CD4-positive, alpha-beta T cell treated with Interleukin-1 beta for 1 hour (primary cell): Measurements from ENCODE around the gene KLHL25.

Experiments
- DNase-seq, 2 donors: peaks; one replicate each; pipeline ENCODE4 v3.0.0-alpha.2; 2020 to 2022

Gene KLHL25

DNA sequence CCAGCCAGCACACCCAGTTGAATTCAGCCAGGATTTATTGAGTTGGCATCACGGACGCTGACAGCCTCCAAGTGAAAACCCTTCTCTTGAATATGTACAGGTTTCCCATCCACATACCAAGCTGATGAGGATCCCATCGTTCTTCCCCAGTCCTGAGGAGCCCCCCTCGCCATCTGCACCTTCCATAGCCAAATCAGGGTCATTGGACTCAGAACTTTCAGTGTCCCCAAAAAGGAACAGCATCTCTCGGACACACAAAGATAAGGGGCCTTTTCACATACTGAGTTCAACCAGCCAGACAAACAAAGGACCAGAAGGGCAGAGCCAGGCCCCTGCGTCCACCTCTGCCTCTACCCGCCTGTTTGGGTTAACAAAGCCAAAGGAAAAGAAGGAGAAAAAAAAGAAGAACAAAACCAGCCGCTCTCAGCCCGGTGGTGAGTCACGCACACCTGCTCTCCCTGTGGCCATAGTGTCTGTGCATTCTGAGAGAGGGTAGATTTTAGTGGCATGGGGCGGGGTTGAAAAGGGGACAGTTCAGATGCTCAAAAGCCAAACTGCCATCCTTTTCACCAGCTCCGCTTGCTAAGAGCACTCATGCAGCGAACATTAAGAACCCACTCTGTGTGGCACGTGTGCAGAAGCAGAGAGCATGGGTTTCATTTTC, 51.2 kb downstream of the KLHL25 start:
- no peak for DNase-seq

DNA sequence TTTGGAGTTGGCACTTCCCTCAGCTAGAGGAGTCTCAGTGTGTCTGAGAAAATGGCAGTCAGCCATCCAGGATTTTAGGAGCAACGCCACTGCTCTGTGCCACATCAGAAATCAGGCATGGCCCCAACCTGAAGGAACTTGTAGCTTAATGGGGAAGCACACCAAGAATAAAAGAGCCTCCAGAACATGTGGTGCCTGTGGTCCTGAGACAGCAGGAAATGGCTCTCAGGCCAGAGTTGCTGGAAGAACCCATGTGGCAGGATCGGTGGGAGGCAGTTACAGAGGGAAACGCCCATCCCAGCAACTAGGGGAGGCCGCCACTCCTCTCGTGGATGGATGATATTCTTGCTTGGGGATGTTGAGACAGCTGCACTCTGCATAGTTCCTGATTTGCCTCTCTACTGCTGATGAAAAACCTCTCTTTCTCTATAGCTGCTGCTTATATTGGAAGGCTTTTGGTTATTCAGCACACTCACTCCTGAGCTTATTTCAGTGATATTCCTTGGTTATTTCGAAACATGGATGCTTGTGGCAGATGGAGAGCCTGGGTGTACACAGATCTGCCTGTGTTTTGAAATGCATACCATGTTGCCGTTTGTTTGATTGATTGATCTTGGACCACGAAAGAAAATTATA, 52.4 kb downstream of the KLHL25 start:
- no peak for DNase-seq

DNA sequence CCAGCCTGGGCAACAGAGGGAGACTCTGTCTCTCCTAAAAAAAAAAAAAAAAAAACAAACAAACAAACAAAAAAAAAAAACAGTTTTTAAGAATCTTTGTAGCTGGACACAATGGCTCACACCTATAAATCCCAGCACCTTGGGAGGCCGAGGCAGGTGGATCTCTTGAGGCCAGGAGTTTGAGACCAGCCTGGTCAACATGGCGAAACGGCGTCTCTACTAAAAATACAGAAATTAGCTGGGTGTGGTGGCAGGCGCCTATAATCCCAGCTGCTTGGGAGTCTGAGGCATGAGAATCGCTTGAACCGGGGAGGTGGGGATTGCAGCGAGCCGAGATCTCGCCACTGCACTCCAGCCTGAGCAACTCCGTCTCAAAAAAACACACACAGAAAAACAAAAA, 53.1 kb downstream of the KLHL25 start:
- DNase-seq, result no peak

DNA sequence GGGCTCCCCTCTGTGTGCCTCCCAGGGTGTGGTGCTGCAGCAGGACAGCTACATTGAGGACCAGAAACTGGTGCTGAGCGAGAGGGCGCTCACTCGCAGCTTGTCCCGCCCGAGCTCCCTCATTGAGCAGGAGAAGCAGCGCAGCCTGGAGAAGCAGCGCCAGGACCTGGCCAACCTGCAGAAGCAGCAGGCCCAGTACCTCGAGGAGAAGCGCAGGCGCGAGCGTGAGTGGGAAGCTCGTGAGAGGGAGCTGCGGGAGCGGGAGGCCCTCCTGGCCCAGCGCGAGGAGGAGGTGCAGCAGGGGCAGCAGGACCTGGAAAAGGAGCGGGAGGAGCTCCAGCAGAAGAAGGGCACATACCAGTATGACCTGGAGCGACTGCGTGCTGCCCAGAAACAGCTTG, 53.7 kb downstream of the KLHL25 start:
- DNase-seq, result no peak

DNA sequence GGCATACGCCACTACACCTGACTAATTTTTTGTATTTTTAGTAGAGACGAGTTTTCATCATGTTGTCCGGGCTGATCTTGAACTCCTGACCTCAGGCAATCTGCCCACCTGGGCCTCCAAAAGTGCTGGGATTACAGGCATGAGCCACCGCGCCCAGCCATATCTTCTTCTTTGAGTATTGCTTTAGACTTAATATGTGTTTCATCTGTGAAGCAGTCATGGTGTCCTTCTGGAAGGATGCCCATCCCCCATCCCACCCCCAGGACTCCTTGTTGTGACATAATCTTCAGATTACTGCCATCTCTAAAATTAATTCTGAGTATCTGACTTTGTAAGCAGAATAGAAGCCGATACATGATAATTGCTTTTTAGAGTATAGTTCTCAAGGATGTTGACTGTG, 57.7 kb downstream of the KLHL25 start:
- DNase-seq, result no peak

DNA sequence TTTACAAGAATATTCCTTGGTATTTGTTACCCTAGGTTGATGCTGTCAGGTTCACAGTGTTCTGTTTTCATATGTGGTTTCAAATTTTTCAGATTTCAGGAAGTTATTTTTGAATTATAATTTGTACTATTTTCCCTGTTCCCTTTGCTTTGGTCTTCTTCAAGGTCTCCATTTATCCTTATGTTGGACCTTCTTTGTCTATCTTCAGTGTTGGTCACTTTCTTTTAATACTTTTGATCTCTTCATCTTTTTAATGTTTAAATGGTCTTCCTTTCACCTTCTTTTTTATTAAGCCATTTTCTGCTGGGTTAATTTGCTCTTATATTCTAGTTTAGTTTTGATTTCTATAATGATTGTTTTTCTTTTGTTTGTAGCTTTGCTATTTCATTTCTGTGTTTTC, 61.3 kb downstream of the KLHL25 start:
- no peak for DNase-seq

DNA sequence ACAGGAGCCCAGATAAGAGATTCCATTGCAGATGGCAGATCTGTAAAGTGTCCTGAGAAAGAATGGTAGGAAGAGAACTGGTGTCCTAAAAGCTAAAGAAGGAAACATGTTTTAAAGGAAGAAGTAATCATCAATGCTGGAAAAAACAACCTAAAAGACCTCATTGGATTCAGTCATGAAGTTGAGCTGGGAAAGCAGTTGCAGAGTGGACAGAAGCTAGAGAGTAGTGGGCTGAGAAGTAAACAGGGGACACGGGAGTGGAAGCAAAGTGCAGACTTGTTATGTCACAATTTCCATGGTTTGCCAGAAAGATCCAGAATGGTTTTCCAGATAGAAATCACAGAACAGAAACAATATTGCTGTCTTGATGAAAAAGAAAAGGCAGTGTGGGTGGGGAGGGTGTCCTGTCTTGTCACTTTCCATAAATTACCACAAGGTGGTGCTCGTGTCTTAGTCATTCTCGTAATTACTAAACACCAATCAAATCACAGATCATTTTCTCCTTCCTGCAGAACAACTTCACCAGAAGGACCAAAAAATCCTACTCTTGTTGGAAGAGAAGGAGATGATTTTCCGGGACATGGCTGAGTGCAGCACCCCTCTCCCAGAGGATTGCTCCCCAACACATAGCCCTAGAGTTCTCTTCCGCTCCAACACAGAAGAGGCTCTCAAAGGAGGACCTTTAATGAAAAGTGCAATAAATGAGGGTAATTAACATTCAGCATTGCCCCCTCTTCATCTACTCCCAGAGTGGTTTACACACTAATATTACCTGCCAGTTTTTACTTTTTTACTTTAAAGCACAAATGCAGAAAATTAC, 64.5 kb downstream of the KLHL25 start:
- peak; percentile 36 to 75 for DNase-seq

DNA sequence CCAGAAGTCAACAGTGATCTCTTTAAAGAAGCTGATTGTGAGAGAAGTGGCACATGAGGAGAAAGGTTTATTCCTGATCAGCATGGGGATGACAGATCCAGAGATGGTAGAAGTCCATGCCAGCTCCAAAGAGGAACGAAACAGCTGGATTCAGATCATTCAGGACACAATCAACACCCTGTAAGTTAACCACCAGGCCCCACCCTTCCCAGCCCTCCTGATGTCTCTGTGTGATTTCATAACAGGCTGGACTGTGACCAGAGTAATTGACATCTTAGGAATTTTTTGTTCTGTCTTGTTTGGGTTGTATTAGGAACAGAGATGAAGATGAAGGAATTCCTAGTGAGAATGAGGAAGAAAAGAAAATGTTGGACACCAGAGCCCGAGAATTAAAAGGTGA, 67.7 kb downstream of the KLHL25 start:
- DNase-seq, result no peak

DNA sequence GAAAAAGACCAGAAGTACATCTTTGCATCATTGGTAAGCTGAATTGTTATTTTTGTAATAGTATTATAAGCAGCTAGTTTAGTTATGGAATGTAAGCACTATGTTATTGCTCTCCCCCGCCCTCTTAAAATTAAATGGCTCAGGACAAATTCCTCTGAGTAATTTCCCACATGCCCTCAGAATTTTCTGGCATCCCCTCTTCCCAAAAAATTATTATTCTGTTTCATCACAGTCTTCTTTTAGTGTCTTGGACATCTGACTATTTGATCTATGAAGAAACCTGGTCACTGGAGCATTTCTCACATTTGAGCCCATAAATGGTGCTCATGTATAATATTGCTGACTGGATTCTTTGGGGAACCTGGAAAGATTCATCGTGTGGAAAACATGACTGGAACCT, 68.3 kb downstream of the KLHL25 start:
- no peak for DNase-seq

DNA sequence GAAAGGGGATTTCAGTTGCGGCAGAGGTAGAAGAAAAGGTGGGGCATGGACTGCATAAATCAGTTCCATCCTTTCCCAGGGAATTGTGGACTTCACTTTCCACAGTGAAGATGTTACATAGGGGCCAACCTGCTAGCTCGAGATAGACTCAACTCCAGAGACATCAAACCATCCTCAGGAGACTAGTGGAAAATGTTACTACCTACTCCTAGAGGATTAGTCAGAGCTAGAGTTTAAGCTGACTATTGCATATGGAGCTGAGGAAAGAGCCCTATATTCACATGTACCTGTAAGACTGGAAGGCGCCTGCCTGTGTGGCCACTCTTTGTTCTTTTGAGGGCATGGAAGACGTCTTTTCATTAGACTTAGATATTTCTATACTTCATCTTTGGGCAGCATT, 69.2 kb downstream of the KLHL25 start:
- no peak for DNase-seq

DNA sequence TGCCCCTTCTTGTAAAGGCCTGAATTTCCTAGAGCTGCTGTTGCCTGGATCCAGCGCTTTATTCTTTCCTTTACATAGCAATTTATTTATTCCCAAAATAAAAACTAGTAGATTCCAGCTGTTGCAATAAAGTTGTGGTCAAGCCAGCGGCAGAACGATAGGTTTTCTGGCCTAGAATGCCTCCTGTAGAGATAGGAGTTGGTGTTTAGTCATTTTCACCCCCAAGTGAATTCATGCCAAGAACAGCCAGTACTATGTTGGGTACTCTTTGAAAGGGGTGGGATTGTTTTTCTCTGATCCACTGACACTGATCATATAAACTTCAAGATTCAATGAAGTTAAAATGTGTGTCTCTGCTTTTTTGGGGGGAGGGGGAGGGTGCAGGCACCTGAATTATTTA, 69.7 kb downstream of the KLHL25 start:
- no peak for DNase-seq

DNA sequence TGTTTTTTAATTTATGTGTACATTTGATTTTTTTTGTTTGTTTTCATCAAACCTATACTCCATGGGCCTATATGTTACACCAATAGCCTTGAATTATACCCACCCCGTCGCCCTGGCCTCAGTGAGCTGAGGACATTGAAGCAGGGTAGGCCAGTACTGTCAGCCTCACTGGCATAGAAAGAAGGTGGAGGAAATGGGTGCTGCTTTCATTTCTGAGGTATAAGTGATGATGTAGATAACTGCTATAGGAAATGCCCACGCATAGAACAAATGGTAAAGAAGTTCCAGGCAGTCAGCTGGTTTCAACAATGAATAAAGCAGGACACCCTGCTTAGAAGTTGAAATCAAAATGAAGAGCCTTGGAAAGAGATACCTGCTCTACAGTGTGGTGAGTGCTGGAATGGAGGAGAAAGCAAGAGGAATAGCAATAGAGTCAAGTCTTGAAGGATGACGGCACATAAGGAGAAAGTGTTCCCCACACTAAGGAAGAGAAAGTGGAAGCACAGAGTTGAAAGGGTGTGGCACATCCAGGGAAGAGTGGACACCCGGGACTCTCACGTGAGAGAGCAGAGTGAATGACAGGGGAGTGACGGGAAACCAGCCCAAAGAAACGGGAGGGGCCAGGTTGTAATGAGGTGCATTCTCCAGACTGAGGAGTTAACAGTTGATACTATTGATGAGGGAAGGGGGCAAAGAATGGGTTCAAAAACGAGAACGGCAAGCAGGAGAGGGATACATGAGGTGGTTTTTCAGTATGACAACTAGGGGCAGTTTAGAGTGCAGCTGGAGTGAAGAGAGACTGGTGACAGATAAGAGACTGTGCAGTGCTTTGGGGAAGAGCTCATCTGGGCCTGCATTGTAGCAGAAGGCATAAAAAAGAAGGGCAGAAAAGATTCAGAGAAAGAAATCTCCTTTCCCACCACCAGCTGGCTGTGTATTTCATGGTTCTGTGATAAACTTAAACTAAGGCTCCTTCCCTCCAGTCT, 70.5 kb downstream of the KLHL25 start:
- DNase-seq, result peak in 1 of 2 donors; percentile 63

DNA sequence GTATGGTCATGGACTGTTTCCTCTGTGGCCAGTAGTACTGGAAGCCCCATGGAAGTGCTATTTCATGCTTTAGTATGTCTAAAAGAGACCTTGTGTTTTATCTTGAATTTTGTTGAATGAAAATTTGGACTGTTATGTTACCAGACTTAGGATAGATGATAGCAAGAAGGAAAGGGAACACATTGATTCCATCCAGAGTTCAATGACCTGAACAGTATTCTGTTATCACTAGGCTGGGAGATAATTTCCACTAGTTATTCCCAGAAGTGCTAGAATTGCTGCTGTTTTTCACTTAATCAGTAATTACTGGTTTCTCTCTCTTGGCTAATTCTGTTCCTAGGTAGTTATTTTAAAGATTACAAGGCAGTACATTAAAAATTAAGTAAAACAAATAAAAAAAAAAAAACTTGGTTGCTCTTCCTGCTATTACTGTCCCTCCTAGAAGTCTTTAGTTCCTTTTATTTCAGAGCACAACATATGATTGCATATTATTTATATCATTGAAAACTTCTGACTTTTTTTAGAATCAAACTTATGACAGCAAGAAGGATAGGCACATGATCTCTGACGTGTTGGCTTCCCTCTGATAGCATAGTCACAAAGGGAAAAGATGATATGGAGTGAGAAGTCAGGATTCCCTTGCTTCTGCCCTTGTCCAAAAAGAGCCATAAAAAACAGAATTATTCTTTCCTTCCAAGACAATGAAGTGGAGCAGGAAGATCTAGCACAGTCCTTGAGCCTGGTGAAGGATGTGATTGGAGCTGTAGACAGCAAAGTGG, 72.2 kb downstream of the KLHL25 start:
- DNase-seq, result no peak

DNA sequence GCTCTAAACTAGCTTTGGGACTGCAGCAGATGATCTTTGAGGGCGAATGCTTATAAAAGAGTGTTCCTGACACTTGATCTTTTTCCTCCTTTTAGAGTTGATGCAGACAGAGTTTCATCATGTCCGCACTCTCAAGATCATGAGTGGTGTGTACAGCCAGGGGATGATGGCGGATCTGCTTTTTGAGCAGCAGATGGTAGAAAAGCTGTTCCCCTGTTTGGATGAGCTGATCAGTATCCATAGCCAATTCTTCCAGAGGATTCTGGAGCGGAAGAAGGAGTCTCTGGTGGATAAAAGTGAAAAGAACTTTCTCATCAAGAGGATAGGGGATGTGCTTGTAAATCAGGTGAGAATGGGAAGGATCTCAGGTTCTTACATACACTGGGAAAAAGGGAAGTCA, 75.7 kb downstream of the KLHL25 start:
- DNase-seq, result no peak

DNA sequence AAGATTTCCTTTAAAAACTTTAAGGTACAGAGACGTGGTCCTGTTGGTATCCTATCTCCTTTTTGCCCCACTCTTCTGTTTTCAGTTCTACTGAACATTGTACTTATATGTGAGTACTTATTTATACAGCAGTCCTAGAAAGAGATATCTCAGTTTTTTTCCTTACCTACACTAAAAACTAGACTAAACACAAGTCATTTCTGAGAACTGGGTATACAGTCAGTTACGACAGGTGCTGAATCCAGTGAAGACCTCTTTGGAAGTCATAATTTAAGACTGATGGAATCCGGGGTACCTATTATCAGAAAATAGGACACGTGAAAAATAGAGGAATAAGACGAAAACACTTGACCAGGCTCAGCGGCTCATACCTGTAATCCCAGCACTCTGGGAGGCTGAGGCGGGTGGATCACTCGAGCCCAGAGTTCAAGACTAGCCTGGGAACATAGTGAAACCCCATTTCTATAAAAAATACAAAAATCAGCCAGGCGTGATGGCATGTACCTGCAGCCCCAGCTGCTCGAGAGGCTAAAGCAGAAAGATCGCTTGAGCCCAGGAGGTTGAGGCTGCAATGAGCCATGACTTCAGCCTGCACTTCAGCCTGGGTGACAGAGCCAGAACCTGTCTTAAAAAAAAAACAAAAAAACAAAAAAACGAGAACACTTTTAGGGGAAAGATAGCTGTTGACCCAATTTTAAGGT, 76.3 kb downstream of the KLHL25 start:
- no peak for DNase-seq

DNA sequence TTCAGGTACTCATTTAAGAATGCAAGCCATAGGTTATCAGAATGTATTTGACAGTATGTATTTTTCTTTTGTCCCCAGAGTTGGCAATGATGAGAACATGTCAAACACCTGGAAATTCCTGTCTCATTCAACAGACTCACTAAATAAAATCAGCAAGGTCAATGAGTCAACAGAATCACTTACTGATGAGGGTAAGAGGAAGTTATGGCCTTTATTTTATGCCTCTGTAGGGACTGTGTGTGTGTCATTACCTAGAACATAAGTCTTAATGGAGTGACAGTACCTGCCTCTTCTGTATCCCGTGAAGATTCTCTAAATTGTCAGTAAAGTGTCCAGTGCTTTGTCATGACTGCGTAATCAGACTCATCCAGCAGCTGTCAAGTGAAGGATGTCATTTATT, 77.5 kb downstream of the KLHL25 start:
- no peak for DNase-seq

DNA sequence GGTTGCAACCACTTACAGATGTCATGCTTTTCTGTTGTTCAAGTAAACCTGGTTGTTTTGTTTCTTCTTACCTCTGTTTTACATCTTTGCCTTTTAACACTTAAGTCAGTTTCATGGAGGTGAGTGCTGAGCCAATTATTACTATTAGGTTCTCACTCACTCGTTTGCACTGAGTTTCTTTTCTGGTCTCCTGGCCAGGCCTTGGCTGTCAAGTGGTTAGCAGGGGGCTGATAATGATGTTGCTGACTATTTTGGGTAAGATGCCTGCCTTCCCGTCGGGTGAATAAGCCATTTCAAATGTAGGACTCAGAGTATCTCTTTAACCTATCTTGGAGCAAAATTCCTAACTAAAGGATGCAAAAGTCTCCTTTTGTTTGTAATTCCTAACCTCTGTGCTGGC, 78.5 kb downstream of the KLHL25 start:
- DNase-seq, result no peak

DNA sequence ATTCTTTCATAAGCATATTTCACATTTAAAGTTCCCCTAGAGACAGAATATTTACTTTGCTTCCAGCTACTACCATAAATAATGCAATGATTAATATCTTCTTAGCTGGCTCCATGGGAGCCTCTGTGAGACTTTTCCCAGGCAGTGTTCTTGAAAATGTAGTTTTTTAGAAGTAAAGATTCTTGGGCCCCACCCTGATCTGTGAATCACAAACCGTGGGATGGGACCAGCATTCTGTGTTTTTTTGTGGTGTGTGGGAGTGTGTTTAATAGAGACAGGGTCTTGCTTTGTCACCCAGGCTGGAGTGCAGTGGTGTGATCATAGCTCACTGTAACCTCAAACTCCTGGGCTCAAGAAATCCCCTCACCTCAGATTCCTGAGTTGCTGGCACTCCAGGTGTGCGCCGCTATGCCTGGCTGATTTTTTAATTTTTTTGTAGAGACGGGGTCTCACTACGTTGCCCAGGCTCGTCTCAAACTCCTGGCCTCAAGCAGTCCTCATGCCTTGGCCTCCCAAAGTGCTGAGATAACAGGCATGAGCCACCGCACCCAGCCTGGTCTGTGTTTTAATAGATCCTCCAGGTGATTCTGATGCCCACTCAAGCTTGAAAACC, 83.0 kb downstream of the KLHL25 start:
- DNase-seq, result no peak

DNA sequence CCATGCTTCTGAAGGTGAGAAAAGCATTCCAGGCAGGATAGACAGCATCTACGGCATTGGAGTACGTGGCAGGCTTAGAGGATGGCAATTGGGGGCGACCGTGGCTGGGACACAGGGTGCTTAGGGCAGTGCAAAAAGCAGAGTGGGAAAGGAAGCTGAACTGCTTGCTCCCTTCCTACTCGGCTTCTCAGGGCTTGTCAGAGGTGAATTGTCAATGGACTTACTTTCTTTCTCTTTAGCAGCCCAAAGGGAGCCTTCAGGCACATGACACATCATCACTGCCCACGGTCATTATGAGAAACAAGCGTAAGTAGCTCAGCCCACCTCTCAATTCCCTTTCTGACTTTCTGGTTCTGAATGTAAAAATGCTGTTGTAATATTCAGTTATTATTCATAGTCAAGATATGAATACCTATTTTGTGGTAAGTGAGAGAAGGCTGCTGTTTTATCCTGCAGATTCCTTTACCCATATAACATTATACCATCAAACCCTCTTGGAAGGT, 84.3 kb downstream of the KLHL25 start:
- DNase-seq, result no peak
